HCT116 (cell line): ENCODE measurements around the gene MAP3K20.

Experiments used
- EZH2 ChIP-seq: fragments of 200-600 bp; sonication (generic); IDR thresholded peaks from 2 replicates; pipeline ENCODE4 v1.6.1; 2017; ENCODE audit warnings: antibody characterized with exemption, mixed run types
- EZH2phosphoT487 ChIP-seq: fragments of 200-600 bp; IDR thresholded peaks from 2 replicates; pipeline ENCODE4 v1.6.1; 2018; ENCODE audit warnings: antibody characterized with exemption, borderline replicate concordance
- POLR2A ChIP-seq: IDR thresholded peaks from 2 replicates; pipeline ENCODE4 v1.7.0; 2011; ENCODE audit warnings: borderline replicate concordance; ENCODE audit not compliant: insufficient read depth, insufficient read length; ENCODE audit errors: extremely low read depth
- POLR2AphosphoS5 ChIP-seq: IDR thresholded peaks from 2 replicates; pipeline ENCODE4 v1.6.1; 2011; ENCODE audit warnings: mild to moderate bottlenecking, low read depth, low read length, moderate library complexity
- SP1 ChIP-seq: IDR thresholded peaks from 2 replicates; pipeline ENCODE4 v1.6.1; 2012; ENCODE audit warnings: low read depth
- YY1 ChIP-seq: IDR thresholded peaks from 2 replicates; pipeline ENCODE4 v1.6.1; 2011; ENCODE audit warnings: low read length, low read depth, moderate library complexity, mild to moderate bottlenecking; ENCODE audit not compliant: insufficient replicate concordance; ENCODE audit errors: extremely low read depth
- ZFX ChIP-seq: fragments of 450-650 bp; IDR thresholded peaks from 2 replicates; pipeline ENCODE4 v1.6.1; 2017
- TF ChIP-seq, protein P1 (sequence below), 3 experiments: fragments of 200-600 bp in 1 of 3; sonication (generic) in 1 of 3; IDR thresholded peaks in 2 of 3; conservative IDR thresholded peaks in 1 of 3; 2 replicates each; pipeline ENCODE4 v1.5.1; 2012 to 2017; ENCODE audit warnings: low read depth in 2 of 3, low read length in 2 of 3, antibody characterized with exemption in 1 of 3, borderline replicate concordance in 1 of 3, control low read depth in 1 of 3, mild to moderate bottlenecking in 1 of 3, mixed read lengths in 1 of 3, mixed run types in 1 of 3, moderate library complexity in 1 of 3; ENCODE audit not compliant: insufficient read depth in 1 of 3
- TF ChIP-seq, protein P2 (sequence below): IDR thresholded peaks from 2 replicates; pipeline ENCODE4 v1.6.1; 2012
- TF ChIP-seq, protein P3 (sequence below): IDR thresholded peaks from 2 replicates; pipeline ENCODE4 v1.6.1; 2011; ENCODE audit warnings: mild to moderate bottlenecking, low read length, moderate library complexity; ENCODE audit not compliant: insufficient replicate concordance; ENCODE audit errors: extremely low read depth
- TF ChIP-seq, protein P4 (sequence below): IDR thresholded peaks from 2 replicates; pipeline ENCODE4 v1.6.1; 2012

DNA sequence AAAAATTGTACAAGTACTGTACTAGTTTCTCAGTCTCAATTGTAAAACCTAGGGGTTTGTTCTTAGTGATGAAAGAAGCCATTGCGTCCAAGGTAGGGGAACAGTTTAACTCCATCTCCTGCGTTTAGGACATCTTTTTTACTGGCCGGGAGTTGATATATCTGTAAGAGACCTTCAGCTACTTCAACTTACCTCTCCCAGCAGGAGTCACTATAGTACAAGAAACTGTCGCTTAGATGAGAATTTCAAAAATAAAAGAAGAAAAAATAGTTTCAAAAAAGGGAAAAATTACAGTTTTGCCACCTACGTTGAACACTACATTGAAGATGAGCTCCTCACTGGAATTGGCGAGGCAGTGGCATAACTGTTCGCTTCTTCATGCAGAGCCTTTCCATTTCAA, 122.7 kb downstream of the MAP3K20 start:
- TF ChIP-seq ZFX (no peak), EZH2phosphoT487 (no peak), POLR2AphosphoS5 (no peak), POLR2A (no peak), EZH2 (no peak), SP1 (no peak), YY1 (no peak)
- TF ChIP-seq, protein P1, sequence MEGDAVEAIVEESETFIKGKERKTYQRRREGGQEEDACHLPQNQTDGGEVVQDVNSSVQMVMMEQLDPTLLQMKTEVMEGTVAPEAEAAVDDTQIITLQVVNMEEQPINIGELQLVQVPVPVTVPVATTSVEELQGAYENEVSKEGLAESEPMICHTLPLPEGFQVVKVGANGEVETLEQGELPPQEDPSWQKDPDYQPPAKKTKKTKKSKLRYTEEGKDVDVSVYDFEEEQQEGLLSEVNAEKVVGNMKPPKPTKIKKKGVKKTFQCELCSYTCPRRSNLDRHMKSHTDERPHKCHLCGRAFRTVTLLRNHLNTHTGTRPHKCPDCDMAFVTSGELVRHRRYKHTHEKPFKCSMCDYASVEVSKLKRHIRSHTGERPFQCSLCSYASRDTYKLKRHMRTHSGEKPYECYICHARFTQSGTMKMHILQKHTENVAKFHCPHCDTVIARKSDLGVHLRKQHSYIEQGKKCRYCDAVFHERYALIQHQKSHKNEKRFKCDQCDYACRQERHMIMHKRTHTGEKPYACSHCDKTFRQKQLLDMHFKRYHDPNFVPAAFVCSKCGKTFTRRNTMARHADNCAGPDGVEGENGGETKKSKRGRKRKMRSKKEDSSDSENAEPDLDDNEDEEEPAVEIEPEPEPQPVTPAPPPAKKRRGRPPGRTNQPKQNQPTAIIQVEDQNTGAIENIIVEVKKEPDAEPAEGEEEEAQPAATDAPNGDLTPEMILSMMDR (IDR thresholded peaks at IDR 0.05 in 2 of 3, conservative IDR thresholded peaks at IDR 0.05 in 1 of 3; ENCODE audit: borderline replicate concordance in 1 of 3, insufficient read depth in 1 of 3, low read depth in 2 of 3, low read length in 2 of 3) = 0 out of 6 replicates have a peak, but pooled peaks of 1 of the 3 experiments have one; percentile 23
- TF ChIP-seq, protein P2, sequence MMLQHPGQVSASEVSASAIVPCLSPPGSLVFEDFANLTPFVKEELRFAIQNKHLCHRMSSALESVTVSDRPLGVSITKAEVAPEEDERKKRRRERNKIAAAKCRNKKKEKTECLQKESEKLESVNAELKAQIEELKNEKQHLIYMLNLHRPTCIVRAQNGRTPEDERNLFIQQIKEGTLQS = no peak
- TF ChIP-seq, protein P3, sequence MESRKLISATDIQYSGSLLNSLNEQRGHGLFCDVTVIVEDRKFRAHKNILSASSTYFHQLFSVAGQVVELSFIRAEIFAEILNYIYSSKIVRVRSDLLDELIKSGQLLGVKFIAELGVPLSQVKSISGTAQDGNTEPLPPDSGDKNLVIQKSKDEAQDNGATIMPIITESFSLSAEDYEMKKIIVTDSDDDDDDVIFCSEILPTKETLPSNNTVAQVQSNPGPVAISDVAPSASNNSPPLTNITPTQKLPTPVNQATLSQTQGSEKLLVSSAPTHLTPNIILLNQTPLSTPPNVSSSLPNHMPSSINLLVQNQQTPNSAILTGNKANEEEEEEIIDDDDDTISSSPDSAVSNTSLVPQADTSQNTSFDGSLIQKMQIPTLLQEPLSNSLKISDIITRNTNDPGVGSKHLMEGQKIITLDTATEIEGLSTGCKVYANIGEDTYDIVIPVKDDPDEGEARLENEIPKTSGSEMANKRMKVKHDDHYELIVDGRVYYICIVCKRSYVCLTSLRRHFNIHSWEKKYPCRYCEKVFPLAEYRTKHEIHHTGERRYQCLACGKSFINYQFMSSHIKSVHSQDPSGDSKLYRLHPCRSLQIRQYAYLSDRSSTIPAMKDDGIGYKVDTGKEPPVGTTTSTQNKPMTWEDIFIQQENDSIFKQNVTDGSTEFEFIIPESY = no peak
- TF ChIP-seq, protein P4, sequence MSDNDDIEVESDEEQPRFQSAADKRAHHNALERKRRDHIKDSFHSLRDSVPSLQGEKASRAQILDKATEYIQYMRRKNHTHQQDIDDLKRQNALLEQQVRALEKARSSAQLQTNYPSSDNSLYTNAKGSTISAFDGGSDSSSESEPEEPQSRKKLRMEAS = no peak
